Rectal smooth muscle tissue (tissue), 1 donor: ENCODE results near the gene NME4.

Experiments
- H3K27ac ChIP-seq: one replicate; pipeline ENCODE4 v1.7.0; 2013; ENCODE audit warnings: low read depth, low read length, inconsistent platforms
- H3K27me3 ChIP-seq: one replicate; pipeline ENCODE4 v1.7.0; 2013; ENCODE audit warnings: low read length; ENCODE audit not compliant: control insufficient read depth, insufficient read depth
- H3K36me3 ChIP-seq: one replicate; pipeline ENCODE4 v1.7.0; 2013; ENCODE audit warnings: low read length; ENCODE audit not compliant: control insufficient read depth, insufficient read depth
- H3K4me1 ChIP-seq: one replicate; pipeline ENCODE4 v1.7.0; 2013; ENCODE audit warnings: low read length; ENCODE audit not compliant: control insufficient read depth, insufficient read depth
- H3K4me3 ChIP-seq: one replicate; pipeline ENCODE4 v1.7.0; 2013; ENCODE audit warnings: low read length
- H3K9ac ChIP-seq: one replicate; pipeline ENCODE4 v1.7.0; 2013; ENCODE audit warnings: low read length

Gene NME4

GRCh38 chr16:398561-399339 lies 1.8 kb downstream of the NME4 start:
- peak overlapping the region; percentile 81 for H3K27ac ChIP-seq
- peaks cover 3% of the 10 kb centered on the region for H3K36me3 ChIP-seq
- no peak overlapping the region for H3K9ac ChIP-seq
- H3K27me3 ChIP-seq: no peaks in the 10 kb centered on the region
- H3K4me1 ChIP-seq: peaks cover 8% of the 10 kb centered on the region
- H3K4me3 ChIP-seq: no peak overlapping the region

GRCh38 chr16:399340-400019 lies 2.5 kb downstream of the NME4 start:
- no peak overlapping the region for H3K9ac ChIP-seq

GRCh38 chr16:400061-400591 lies 3.1 kb downstream of the NME4 start:
- no peak overlapping the region for H3K9ac ChIP-seq
- H3K27me3 ChIP-seq: no peaks in the 10 kb centered on the region
- peak overlapping the region; percentile 56 for H3K27ac ChIP-seq
- peaks cover 8% of the 10 kb centered on the region for H3K4me1 ChIP-seq
- H3K36me3 ChIP-seq: peaks cover 3% of the 10 kb centered on the region
- H3K4me3 ChIP-seq: no peak overlapping the region

More at GRCh38 chr16:399340-400019, 2.5 kb downstream of the NME4 start:
- H3K27me3 ChIP-seq: no peaks in the 10 kb centered on the region
- H3K27ac ChIP-seq: no peak overlapping the region
- peaks cover 3% of the 10 kb centered on the region for H3K36me3 ChIP-seq
- H3K4me1 ChIP-seq: peaks cover 8% of the 10 kb centered on the region
- no peak overlapping the region for H3K4me3 ChIP-seq

- peak within 1 kb of the TSS; percentile 80 for H3K9ac ChIP-seq
- peaks cover 8% of the 10 kb centered on the region for H3K4me1 ChIP-seq
- H3K27me3 ChIP-seq: no peaks in the 10 kb centered on the region
- H3K36me3 ChIP-seq: peaks cover 3% of the 10 kb centered on the region
- peak within 1 kb of the TSS; percentile 90 for H3K27ac ChIP-seq
- H3K4me3 ChIP-seq: peak within 1 kb of the TSS; percentile 92
Measured at GRCh38 chr16:401468-402348, 4.7 kb downstream of the NME4 start, which contains the start of gene DECR2. TSS of gene DECR2 (plus strand) at chr16:401885. CDS start at chr16:401964, 79 bp downstream.

GRCh38 chr16:404971-405486 lies 8.0 kb downstream of the NME4 start:
- peaks cover 2% of the 10 kb centered on the region for H3K36me3 ChIP-seq
- no peak overlapping the region for H3K27ac ChIP-seq
- no peak overlapping the region for H3K4me3 ChIP-seq
- no peaks in the 10 kb centered on the region for H3K27me3 ChIP-seq
- H3K4me1 ChIP-seq: peaks cover 2% of the 10 kb centered on the region
- no peak overlapping the region for H3K9ac ChIP-seq

- Histone ChIP-seq H3K36me3 (peaks cover 2% of the 10 kb centered on the region), H3K27ac (no peak overlapping the region), H3K4me1 (peaks cover 2% of the 10 kb centered on the region), H3K27me3 (no peaks in the 10 kb centered on the region), H3K9ac (no peak overlapping the region), H3K4me3 (no peak overlapping the region)
Measured at GRCh38 chr16:405548-406506, 8.8 kb downstream of the NME4 start.

GRCh38 chr16:407253-407652 lies 10.3 kb downstream of the NME4 start:
- peaks cover 6% of the 10 kb centered on the region for H3K36me3 ChIP-seq
- H3K4me3 ChIP-seq: no peak overlapping the region
- H3K4me1 ChIP-seq: peaks cover 1% of the 10 kb centered on the region
- no peaks in the 10 kb centered on the region for H3K27me3 ChIP-seq
- no peak overlapping the region for H3K27ac ChIP-seq
- no peak overlapping the region for H3K9ac ChIP-seq

GRCh38 chr16:410516-411178 lies 13.6 kb downstream of the NME4 start:
- H3K27me3 ChIP-seq: no peaks in the 10 kb centered on the region
- H3K4me1 ChIP-seq: no peaks in the 10 kb centered on the region
- peaks cover 6% of the 10 kb centered on the region for H3K36me3 ChIP-seq
- H3K27ac ChIP-seq: no peak overlapping the region
- H3K4me3 ChIP-seq: no peak overlapping the region
- no peak overlapping the region for H3K9ac ChIP-seq

- H3K4me3 ChIP-seq: no peak overlapping the region
- H3K36me3 ChIP-seq: peaks cover 6% of the 10 kb centered on the region
- H3K9ac ChIP-seq: no peak overlapping the region
- no peaks in the 10 kb centered on the region for H3K27me3 ChIP-seq
- H3K4me1 ChIP-seq: no peaks in the 10 kb centered on the region
- no peak overlapping the region for H3K27ac ChIP-seq
Measured at GRCh38 chr16:411576-412265, 14.7 kb downstream of the NME4 start.

- Histone ChIP-seq H3K4me3 (no peak overlapping the region), H3K27me3 (no peaks in the 10 kb centered on the region), H3K36me3 (peaks cover 5% of the 10 kb centered on the region), H3K9ac (no peak overlapping the region), H3K4me1 (no peaks in the 10 kb centered on the region), H3K27ac (no peak overlapping the region)
Measured at GRCh38 chr16:414395-415169, 17.6 kb downstream of the NME4 start.
